HG03280 (cell line): Measurements from ENCODE around the gene PLG.
"Not testable (repeated sequence)": the region's sequence is repeated elsewhere in the genome, so short reads cannot be mapped to it uniquely, and the experiment has no call there.

ENCODE experiments used
- ATAC-seq: cut with Tn5 transposase; IDR thresholded peaks from one replicate; pipeline ENCODE4 v1.9.1; 2021; ENCODE audit warnings: mild to moderate bottlenecking, moderate library complexity; ENCODE audit not compliant: unreplicated experiment

The PLG gene

DNA sequence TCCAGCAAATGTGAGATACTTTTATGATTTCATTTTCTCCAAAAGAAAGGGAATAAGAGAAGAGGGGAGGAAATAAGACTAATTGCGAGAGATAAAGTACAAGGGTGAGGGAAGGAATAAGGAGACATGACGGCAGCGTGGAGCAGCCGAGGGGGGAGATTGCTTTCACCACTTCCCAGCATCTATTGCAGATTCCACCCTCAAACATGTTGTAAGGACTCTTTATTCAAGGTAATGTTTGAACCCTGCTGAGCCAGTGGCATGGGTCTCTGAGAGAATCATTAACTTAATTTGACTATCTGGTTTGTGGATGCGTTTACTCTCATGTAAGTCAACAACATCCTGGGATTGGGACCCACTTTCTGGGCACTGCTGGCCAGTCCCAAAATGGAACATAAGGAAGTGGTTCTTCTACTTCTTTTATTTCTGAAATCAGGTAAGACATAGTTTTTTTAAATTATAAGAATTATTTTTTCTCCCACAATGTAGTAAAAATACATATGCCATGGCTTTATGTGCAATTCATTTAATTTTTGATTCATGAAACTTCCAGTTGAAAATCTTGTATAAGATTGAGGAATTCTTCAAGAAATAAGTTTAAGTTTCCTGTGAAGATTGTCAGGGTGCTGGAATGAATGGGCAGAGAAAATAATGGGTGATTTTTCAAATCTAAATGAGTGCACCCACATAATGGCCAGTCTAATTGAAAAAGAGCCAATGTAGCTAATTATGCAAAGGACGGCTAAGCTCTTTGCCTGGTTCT is at the start of gene PLG:
PLG (plus strand) TSS at position 327 of the 763 bp plus-strand sequence; CDS start at position 388, 61 bp downstream.
- ATAC-seq, result not testable (repeated sequence)

GRCh38 chr6:160659562-160659961 is 42.5 kb upstream of the PLG start:
- no peak for ATAC-seq

DNA sequence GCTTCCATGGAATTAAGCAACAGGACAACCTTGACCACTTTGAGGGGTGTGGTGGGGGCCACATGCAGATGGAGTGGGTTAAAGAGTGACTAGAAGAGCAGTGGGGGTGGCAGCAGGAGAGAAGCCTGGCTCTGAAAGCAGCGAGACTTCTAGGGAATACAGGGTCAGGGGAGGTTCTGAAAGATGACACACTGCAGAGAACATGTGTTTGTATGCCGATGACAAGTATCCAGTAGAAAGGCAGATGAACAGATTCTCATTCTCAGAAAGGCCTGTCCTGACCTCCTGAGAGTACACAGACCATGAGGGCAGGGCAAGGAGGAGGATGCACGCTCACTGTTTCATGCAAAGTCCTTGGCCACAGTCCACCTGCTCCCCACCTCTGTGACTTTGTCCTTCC is 40.8 kb upstream of the PLG start:
- no peak for ATAC-seq

- ATAC-seq, result no peak
Observed at GRCh38 chr6:160662429-160662828, 39.6 kb upstream of the PLG start.

GRCh38 chr6:160662842-160663241 is 39.2 kb upstream of the PLG start:
- ATAC-seq, result no peak

DNA sequence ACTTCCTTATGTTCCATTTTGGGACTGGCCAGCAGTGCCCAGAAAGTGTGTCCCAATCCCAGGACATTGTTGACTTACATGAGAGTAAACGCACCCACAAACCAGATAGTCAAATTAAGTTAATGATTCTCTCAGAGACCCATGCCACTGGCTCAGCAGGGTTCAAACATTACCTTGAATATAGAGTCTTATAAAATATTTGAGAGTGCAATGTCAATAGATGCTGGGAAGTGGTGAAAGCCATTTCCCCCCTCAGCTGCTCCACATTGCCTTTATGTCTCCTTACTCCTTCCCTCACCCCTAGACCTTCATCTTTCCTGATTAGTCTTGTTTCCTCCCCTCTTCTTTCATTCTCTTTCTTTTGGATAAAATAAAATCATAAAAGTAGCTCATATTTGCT is 37.8 kb upstream of the PLG start, which contains the start of gene LPA:
LPA (minus strand) TSS at position 78 of the 400 bp plus-strand sequence; CDS start at position 17, 61 bp downstream.
- not testable (repeated sequence) for ATAC-seq

DNA sequence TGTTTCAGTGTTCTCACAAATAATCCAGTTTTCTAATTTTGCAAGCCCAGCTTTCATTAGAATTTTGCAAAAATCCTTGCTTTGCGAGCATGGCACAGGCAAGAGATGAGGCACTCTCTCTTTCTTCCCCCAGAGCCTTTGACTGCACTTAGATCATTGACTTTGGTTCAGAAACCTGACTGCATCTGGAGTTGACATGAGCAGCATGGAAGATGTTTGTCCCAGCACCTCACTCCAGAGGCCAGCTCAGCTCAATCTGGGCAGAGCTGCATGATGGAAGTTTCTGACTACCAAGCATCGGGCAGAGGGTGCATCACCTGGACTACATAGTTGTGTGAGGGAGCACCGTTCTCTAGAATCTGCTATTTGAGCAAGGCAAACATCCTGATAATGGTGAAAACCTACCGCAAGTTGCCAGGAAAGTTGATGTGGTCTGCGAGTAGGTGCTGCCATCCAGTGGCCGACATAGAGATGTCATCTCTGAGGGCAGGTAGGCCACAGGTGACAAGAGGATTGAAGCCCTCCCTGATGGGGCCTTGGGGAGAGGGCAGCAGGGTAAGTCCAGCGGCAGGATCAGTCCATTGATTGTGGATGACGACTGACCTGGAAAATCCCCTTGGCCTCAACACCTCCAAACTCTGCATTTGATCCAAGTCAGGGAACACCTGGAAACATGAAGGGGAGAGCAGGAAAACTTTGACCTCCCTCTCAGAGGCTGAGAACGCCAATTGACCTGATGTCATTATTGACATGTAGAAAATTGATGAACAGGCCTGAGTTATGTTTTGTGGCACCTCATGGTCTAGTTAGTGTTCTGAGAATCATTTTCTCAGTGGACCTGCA is 34.2 kb upstream of the PLG start:
- peak; percentile 84 for ATAC-seq

GRCh38 chr6:160668589-160668988 is 33.5 kb upstream of the PLG start:
- no peak for ATAC-seq

DNA sequence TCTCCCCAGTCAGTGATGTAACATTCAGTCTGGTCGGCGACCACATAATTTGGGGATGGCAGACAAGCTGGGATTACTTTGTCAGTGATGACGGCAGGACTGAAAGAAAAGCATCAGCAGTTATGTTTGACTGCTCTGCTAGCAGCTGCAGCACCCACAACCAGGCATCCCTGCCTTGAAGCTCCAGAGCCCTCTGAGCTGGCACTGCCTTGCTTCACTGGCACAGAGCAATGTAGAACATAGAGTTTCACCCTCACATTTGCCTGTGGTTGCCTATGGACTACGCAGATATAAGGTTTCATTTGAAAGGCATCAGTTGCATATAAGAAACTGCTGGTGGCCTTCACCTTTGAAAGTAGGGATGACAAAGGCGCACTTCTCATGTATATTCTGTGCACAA is 25.6 kb upstream of the PLG start:
- ATAC-seq, result not testable (repeated sequence)

DNA sequence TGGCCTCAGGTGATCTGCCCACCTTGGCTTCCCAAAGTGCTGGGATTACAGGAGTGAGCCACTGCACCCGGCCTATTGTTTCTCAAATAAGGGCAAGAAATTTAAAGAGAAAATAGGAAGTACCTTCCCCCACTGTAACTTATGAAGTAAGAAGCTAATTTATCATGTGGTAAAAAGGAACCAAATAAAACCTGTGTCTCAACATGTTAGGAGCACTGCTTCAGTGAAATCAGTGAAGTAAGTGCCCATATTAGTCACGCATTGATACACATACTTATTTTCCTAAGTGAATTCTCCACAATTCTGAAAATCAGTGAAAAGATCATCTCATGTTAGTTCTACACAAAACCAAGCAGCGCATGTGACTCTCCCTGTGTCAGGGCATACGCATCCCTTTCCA is 23.8 kb upstream of the PLG start:
- ATAC-seq, result no peak

DNA sequence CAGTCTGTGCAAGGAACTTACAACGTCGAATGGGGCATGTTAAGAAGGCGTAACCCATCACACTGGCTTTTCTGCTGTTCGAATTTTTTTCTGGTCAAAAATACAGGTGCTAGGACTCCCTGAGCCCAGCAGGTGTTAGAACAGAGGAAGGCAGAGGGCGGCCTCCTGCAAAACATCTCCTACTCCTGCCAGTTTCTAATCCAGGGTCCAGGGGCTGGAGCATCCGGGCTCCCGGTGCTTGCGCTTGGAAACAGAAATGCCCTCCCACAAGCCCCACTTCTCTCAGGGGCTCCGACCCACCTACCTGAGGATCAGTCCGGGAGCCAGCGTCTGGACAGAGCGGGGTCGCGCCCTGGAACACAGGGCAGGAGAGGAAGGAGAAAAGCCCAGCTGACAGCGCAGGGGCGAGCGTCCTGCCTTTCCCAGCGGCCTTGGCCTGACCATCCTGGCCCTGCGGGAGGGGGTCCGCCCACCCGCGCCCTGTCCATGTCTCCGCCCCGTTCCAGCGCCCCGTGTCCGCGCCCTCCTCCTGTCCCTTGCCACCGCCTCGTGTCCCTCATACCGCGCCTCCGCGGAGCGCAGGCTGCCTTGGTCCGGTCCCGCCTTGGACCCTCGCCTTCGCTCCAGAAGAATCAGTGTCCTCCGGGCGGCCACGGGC is 23.2 kb upstream of the PLG start:
- no peak for ATAC-seq

GRCh38 chr6:160679402-160679769 is 22.7 kb upstream of the PLG start:
- ATAC-seq, result no peak

DNA sequence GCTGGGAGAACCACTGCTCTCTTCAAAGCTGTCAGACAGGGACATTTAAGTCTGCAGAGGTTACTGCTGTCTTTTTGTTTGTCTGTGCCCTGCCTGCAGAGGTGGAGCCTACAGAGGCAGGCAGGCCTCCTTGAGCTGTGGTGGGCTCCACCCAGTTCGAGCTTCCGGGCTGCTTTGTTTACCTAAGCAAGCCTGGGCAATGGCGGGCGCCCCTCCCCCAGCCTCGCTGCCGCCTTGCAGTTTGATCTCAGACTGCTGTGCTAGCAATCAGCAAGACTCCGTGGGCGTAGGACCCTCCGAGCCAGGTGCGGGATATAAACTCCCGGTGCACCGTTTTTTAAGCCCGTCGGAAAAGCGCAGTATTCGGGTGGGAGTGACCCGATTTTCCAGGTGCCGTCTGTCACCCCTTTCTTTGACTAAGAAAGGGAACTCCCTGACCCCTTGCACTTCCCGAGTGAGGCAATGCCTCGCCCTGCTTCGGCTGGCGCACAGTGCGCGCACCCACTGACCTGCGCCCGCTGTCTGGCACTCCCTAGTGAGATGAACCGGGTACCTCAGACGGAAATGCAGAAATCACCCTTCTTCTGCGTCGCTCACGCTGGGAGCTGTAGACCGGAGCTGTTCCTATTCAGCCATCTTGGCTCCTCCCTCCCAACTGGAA is 16.8 kb upstream of the PLG start:
- not testable (repeated sequence) for ATAC-seq

GRCh38 chr6:160685762-160686450 is 16.1 kb upstream of the PLG start:
- no peak for ATAC-seq

DNA sequence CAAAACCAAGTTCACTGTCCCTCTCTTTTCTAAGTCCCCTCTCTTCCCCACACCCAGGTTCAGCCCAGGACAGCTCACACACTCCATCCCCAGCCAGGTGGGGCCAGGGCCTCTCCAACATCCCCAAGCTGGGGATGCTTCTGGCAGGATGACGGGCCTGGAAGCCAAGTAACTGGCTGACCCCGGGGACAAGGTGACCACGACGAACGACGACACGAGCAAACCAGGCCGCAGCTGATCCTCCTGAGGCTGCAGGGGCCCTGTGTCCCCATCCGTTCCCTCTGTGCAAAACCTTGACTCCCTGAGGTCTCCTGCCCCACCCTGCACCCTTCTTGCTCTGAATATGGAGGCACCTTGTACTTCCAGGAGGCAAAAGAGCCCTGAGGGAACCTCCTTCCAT is 11.6 kb upstream of the PLG start:
- ATAC-seq, result no peak

DNA sequence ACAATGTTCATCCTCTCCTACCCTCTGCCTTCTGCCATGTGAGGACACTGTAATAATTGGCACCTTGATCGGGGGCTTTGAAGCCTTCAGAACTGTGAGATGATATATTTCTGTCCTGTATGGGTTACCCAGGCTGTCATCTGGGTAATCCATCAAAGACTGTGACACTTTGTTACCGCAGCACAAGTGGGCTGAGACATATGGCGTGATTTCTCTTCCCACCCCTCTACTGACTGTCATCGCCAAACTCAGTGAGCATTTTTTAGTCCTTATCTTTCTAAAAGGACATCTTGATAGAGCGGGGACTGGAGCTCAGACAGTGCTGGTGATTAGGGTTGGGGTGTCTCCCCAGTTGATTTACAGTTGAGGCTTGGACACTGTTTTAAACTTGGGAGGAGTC is 10.4 kb upstream of the PLG start:
- ATAC-seq, result no peak

DNA sequence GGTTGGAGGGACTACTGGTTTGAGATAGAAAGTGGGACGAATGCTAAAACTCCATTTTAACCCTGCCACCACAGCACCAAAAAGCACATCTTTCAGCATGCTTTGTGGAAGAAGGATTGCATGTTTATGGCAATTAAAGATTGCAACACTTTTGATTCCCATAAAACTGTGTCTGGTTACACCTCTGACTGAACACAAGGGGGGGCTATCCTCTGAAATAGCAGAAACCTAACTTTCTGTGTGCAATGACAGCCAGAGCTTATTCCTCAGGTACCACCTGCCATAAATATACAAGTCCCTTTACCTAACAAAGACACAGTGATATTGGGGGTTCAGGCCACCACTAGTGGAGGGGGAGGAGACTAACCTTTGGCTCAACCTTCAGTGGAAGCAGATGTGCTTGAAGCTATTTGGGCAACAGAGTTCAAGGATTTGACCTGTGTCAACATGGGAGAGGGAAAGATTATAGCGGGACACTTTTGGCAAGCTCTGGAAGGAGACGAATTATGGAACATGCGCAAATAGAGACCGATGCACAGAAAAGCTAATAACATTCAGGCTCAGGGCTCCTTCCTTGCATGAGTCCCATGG is 9.6 kb upstream of the PLG start:
- no peak for ATAC-seq

- not testable (repeated sequence) for ATAC-seq
Observed at GRCh38 chr6:160695025-160695424, 7.0 kb upstream of the PLG start.

DNA sequence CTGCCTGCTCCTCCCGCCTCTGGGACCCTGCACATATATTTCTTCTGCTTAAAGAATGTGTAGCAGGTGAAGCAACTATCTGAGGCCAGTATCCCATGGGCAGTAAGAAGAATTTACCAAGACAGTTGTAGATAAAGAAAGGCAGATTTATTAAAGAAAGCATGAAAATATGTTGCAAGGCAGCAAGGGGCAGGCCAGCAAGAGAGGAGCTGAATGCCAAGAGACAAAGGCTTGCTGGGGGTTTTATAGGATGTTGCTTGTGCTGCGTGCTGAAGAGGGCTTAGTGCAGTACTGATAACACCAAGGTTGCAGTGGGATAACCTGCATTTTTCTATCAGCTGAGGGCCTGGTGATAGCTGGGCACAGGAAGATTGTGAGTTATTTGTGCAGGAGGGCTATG is 6.4 kb upstream of the PLG start:
- ATAC-seq, result not testable (repeated sequence)

GRCh38 chr6:160696884-160697283 is 5.2 kb upstream of the PLG start:
- not testable (repeated sequence) for ATAC-seq
